HCT116 (cell line): ENCODE data around the gene OR14I1. TPM values are rescaled to one million over a fixed set of nuclear protein-coding genes. Genes with fewer than 3 reads are reported as not detected.
A peak's percentile ranks its signal among the peaks of the same experiment; 100 is the strongest.

ENCODE experiments used
- ATAC-seq: fragments of 200-7000 bp; cut with Tn5 transposase; 2 replicates; pipeline ENCODE4 v1.9.1; 2020; ENCODE audit warnings: mild to moderate bottlenecking, moderate library complexity
- BruUV-seq: library from RNA; stranded (reverse); fragments of 400-500 nt; replicated peaks from 2 replicates; lab custom pipeline; 2021; lab: Mats Ljungman, UMichigan
- CTCF ChIA-PET: fragments of 300-600 bp; sonication (Branson Sonifier 250); formaldehyde crosslinking; loops from one replicate; lab custom pipeline; 2021; ENCODE audit warnings: antibody characterized with exemption; lab: Charles Lee
- POLR2A ChIA-PET: fragments of 300-600, 350-600 bp; sonication (Branson Sonifier 250); formaldehyde crosslinking; loops from one replicate; lab custom pipeline; 2021; ENCODE audit warnings: antibody characterized with exemption; lab: Charles Lee
- RAD21 ChIA-PET, 2 experiments: fragments of 300-600 bp; sonication (Branson Sonifier 250); formaldehyde crosslinking; loops; one replicate each; lab custom pipeline; 2023; ENCODE audit warnings: low total read pairs in 2 of 2; ENCODE audit not compliant: uncharacterized antibody in 2 of 2, unreplicated experiment in 2 of 2, low non-redundant PET in 1 of 2; lab: Charles Lee
- DNase-seq: peaks from one replicate; pipeline ENCODE4 v3.0.0-alpha.2; 2010; ENCODE audit warnings: low read depth, low spot score
- H2AFZ ChIP-seq: fragments of 200-600 bp; shearing (Covaris generic), sonication (generic); 2 replicates; pipeline ENCODE4 v1.6.1; 2017; ENCODE audit warnings: low read depth, mixed run types, mixed read lengths, antibody characterized with exemption, low read length; ENCODE audit not compliant: poor library complexity, severe bottlenecking
- H3K27ac ChIP-seq: 2 replicates; pipeline ENCODE4 v1.5.1; 2012; ENCODE audit warnings: low read depth, low read length
- H3K27me3 ChIP-seq: fragments of 200-600 bp; sonication (generic); 2 replicates; pipeline ENCODE4 v1.6.1; 2016; ENCODE audit warnings: mixed run types, low read length, mixed read lengths; ENCODE audit not compliant: insufficient read depth
- H3K36me3 ChIP-seq, 2 experiments: fragments of 200-500 bp in 1 of 2; fragments of 200-600 bp in 1 of 2; sonication (Bioruptor generic) in 1 of 2; sonication (generic) in 1 of 2; 2 replicates each; pipeline versions ENCODE4 v1.5.1 to v1.6.1; 2014 to 2016; ENCODE audit warnings: low read length in 2 of 2, inconsistent platforms in 1 of 2, mixed read lengths in 1 of 2, mixed run types in 1 of 2; ENCODE audit not compliant: insufficient read depth in 2 of 2, control insufficient read depth in 1 of 2
- H3K4me1 ChIP-seq, 2 experiments: fragments of 200-600 bp in 1 of 2; sonication (generic) in 1 of 2; 2 replicates each; pipeline versions ENCODE4 v1.5.1 to v1.6.1; 2012 to 2017; ENCODE audit warnings: low read length in 2 of 2, inconsistent platforms in 1 of 2, mild to moderate bottlenecking in 1 of 2, mixed read lengths in 1 of 2, mixed run types in 1 of 2, moderate library complexity in 1 of 2; ENCODE audit not compliant: insufficient read depth in 2 of 2, control insufficient read depth in 1 of 2
- H3K4me2 ChIP-seq: fragments of 200-600 bp; sonication (generic); 2 replicates; pipeline ENCODE4 v1.6.1; 2017; ENCODE audit warnings: mixed run types, low read length, mixed read lengths
- H3K4me3 ChIP-seq, 2 experiments: fragments of 200-600 bp in 1 of 2; sonication (generic) in 1 of 2; replicated peaks in 1 of 2; 2 replicates each; pipeline ENCODE4 v1.5.1; 2011 to 2016; ENCODE audit warnings: low read length in 2 of 2, control low read depth in 1 of 2, low read depth in 1 of 2, mild to moderate bottlenecking in 1 of 2, mixed read lengths in 1 of 2, mixed run types in 1 of 2
- H3K79me2 ChIP-seq: fragments of 200-600 bp; sonication (generic); 2 replicates; pipeline ENCODE4 v1.6.1; 2017; ENCODE audit warnings: mild to moderate bottlenecking, mixed run types, low read length, moderate library complexity, mixed read lengths; ENCODE audit not compliant: insufficient read depth
- H3K9ac ChIP-seq: fragments of 200-600 bp; sonication (generic); 2 replicates; pipeline ENCODE4 v1.6.1; 2016; ENCODE audit warnings: low read length, mixed read lengths
- H3K9me2 ChIP-seq: fragments of 200-600 bp; sonication (generic), shearing (Covaris generic); 2 replicates; pipeline ENCODE4 v1.6.1; 2017; ENCODE audit warnings: mixed run types, mild to moderate bottlenecking, moderate library complexity; ENCODE audit not compliant: insufficient read depth
- H3K9me3 ChIP-seq, 2 experiments: fragments of 200-500 bp in 1 of 2; fragments of 200-600 bp in 1 of 2; sonication (Bioruptor generic) in 1 of 2; sonication (generic) in 1 of 2; 2 replicates each; pipeline ENCODE4 v1.6.1; 2014 to 2017; ENCODE audit warnings: low read length in 2 of 2, mixed read lengths in 2 of 2, inconsistent platforms in 1 of 2, low read depth in 1 of 2, mild to moderate bottlenecking in 1 of 2, mixed run types in 1 of 2, moderate library complexity in 1 of 2; ENCODE audit not compliant: control insufficient read depth in 1 of 2, insufficient read depth in 1 of 2
- H4K20me1 ChIP-seq: fragments of 200-600 bp; sonication (generic), shearing (Covaris generic); 2 replicates; pipeline ENCODE4 v1.6.1; 2017; ENCODE audit warnings: mixed run types, mild to moderate bottlenecking, moderate library complexity; ENCODE audit not compliant: insufficient read depth
- CBX3 ChIP-seq: IDR thresholded peaks from 2 replicates; pipeline ENCODE4 v1.6.1; 2012; ENCODE audit warnings: low read depth
- EZH2phosphoT487 ChIP-seq: fragments of 200-600 bp; IDR thresholded peaks from 2 replicates; pipeline ENCODE4 v1.6.1; 2018; ENCODE audit warnings: antibody characterized with exemption, borderline replicate concordance
- FOSL1 ChIP-seq: IDR thresholded peaks from 2 replicates; pipeline ENCODE4 v1.6.1; 2012; ENCODE audit warnings: low read depth
- RAD21 ChIP-seq: IDR thresholded peaks from 2 replicates; pipeline ENCODE4 v1.6.1; 2012; ENCODE audit warnings: low read depth, mild to moderate bottlenecking
- SP1 ChIP-seq: IDR thresholded peaks from 2 replicates; pipeline ENCODE4 v1.6.1; 2012; ENCODE audit warnings: low read depth
- SRF ChIP-seq: IDR thresholded peaks from 2 replicates; pipeline ENCODE4 v1.6.1; 2012; ENCODE audit warnings: low read depth
- ZNF274 ChIP-seq: fragments of 200-500 bp; sonication (Bioruptor generic); IDR thresholded peaks from 2 replicates; pipeline ENCODE4 v1.6.1; 2014; ENCODE audit warnings: mild to moderate bottlenecking, low read depth, low read length, inconsistent platforms
- intact Hi-C: fragments of 100-400 bp; cut with micrococcal nuclease; formaldehyde crosslinking; loops from 2 replicates; pipeline ENCODE4 v1.10.0; 2022
- total RNA-seq: library from RNA; stranded (reverse); gene quantifications from one replicate; pipeline ENCODE4 v1.2.1, GENCODE V29; 2021; ENCODE audit not compliant: unreplicated experiment
- TF ChIP-seq, protein P1 (sequence below), 3 experiments: fragments of 200-600 bp in 1 of 3; sonication (generic) in 1 of 3; IDR thresholded peaks in 2 of 3; conservative IDR thresholded peaks in 1 of 3; 2 replicates each; pipeline ENCODE4 v1.5.1; 2012 to 2017; ENCODE audit warnings: low read depth in 2 of 3, low read length in 2 of 3, antibody characterized with exemption in 1 of 3, borderline replicate concordance in 1 of 3, control low read depth in 1 of 3, mild to moderate bottlenecking in 1 of 3, mixed read lengths in 1 of 3, mixed run types in 1 of 3, moderate library complexity in 1 of 3; ENCODE audit not compliant: insufficient read depth in 1 of 3
- TF ChIP-seq, protein P2 (sequence below): IDR thresholded peaks from 2 replicates; pipeline ENCODE4 v1.6.1; 2012
- TF ChIP-seq, protein P3 (sequence below): IDR thresholded peaks from 2 replicates; pipeline ENCODE4 v1.6.1; 2012

OR14I1 gene
- total RNA-seq, 1 experiment from 2014 or later: not detected

DNA sequence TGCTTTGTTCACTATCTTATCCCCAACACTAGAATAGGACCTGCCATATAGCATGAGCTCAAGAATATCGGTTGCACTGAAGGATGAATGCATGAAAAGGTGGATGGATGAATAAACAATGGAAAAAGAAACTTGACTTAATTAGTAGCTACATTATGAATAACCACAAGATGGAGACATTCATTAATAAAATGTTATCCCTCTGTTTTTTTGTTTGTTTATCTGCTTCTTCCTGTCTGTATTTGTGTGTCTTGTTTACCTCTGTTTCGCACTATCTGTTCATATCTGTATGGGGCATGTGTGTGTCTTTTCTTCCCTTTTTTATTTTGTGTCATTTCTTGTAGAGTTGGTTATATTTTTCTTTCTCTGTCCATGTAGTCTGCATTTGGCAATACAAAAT lies 1.1 kb upstream of the OR14I1 start:
- no TSS peak for BruUV-seq

More for the DNA sequence above, 1.1 kb upstream of the OR14I1 start:
- ATAC-seq (no peak), DNase-seq (no peak)
- Histone ChIP-seq H3K4me1 (no peaks in the 10 kb centered on the region), H3K36me3 (no peaks in the 10 kb centered on the region), H3K79me2 (no peaks in the 10 kb centered on the region), H3K4me3 (no peak overlapping the region), H4K20me1 (no peaks in the 10 kb centered on the region), H3K4me2 (no peak overlapping the region), H3K27ac (no peak overlapping the region), H2AFZ (no peak overlapping the region), H3K9me3 (no peaks in the 10 kb centered on the region), H3K9ac (no peak overlapping the region), H3K9me2 (no peaks in the 10 kb centered on the region), H3K27me3 (no peaks in the 10 kb centered on the region)
- intact Hi-C loops: no loop called here
- ChIA-PET CTCF (no interaction called here), POLR2A (no interaction called here), RAD21 (no interaction called here)
- no peak for TF ChIP-seq CBX3
- TF ChIP-seq ZNF274: no peak
- no peak for TF ChIP-seq FOSL1
- peak; percentile 18; the same call in 1 of the 2 replicates for TF ChIP-seq RAD21
- no peak for TF ChIP-seq SRF
- TF ChIP-seq, protein P1, sequence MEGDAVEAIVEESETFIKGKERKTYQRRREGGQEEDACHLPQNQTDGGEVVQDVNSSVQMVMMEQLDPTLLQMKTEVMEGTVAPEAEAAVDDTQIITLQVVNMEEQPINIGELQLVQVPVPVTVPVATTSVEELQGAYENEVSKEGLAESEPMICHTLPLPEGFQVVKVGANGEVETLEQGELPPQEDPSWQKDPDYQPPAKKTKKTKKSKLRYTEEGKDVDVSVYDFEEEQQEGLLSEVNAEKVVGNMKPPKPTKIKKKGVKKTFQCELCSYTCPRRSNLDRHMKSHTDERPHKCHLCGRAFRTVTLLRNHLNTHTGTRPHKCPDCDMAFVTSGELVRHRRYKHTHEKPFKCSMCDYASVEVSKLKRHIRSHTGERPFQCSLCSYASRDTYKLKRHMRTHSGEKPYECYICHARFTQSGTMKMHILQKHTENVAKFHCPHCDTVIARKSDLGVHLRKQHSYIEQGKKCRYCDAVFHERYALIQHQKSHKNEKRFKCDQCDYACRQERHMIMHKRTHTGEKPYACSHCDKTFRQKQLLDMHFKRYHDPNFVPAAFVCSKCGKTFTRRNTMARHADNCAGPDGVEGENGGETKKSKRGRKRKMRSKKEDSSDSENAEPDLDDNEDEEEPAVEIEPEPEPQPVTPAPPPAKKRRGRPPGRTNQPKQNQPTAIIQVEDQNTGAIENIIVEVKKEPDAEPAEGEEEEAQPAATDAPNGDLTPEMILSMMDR (IDR thresholded peaks at IDR 0.05 in 2 of 3, conservative IDR thresholded peaks at IDR 0.05 in 1 of 3; ENCODE audit: borderline replicate concordance in 1 of 3, insufficient read depth in 1 of 3, low read depth in 2 of 3, low read length in 2 of 3): peak in 2 of 3 experiments; percentile 9 to 27; a peak in 3 of 6 replicates
- TF ChIP-seq, protein P2, sequence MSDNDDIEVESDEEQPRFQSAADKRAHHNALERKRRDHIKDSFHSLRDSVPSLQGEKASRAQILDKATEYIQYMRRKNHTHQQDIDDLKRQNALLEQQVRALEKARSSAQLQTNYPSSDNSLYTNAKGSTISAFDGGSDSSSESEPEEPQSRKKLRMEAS: no peak
- TF ChIP-seq, protein P3, sequence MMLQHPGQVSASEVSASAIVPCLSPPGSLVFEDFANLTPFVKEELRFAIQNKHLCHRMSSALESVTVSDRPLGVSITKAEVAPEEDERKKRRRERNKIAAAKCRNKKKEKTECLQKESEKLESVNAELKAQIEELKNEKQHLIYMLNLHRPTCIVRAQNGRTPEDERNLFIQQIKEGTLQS: no peak
- TF ChIP-seq SP1: no peak
- TF ChIP-seq EZH2phosphoT487: no peak
